ENCODE measurements around the gene MDM2. TPM values are rescaled to one million over a fixed set of nuclear protein-coding genes. Genes with fewer than 3 reads are reported as not detected.

The MDM2 gene
- polyA plus RNA-seq, 2 of the 4 experiments (the other 2 are of a cell fraction): 40.3 to 96.4 TPM

DNA sequence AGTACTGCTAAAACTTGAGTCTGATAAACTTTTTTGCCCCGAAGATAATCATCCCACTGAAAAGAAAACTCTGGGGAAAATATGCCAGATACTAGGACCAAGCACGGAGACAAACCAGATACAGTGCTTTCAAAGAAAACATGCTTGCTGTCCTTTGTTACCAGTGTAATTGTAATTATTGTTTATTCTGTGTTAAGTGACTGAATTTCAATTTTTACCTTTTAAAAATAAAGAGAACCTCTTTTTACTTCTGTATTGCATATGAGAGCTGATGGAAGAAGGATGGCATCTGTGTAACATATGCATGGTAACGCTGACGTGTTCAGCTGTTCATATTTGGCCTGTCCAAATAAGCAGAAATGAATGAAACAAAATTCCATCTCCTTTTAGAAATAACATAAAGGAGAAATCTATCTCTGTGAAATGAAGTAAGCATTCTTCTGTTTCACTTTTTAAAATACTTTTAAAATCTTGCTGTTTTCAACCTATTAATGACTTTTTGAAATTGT is 39.5 kb upstream of the MDM2 start (continued):
- TF ChIP-seq, protein P1, sequence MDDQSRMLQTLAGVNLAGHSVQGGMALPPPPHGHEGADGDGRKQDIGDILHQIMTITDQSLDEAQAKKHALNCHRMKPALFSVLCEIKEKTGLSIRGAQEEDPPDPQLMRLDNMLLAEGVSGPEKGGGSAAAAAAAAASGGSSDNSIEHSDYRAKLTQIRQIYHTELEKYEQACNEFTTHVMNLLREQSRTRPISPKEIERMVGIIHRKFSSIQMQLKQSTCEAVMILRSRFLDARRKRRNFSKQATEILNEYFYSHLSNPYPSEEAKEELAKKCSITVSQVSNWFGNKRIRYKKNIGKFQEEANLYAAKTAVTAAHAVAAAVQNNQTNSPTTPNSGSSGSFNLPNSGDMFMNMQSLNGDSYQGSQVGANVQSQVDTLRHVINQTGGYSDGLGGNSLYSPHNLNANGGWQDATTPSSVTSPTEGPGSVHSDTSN (IDR thresholded peaks at IDR 0.05): no peak
- TF ChIP-seq, protein P2, sequence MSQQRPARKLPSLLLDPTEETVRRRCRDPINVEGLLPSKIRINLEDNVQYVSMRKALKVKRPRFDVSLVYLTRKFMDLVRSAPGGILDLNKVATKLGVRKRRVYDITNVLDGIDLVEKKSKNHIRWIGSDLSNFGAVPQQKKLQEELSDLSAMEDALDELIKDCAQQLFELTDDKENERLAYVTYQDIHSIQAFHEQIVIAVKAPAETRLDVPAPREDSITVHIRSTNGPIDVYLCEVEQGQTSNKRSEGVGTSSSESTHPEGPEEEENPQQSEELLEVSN (IDR thresholded peaks at IDR 0.05; ENCODE audit: borderline replicate concordance, low read depth): no peak
- TF ChIP-seq HES2 (IDR thresholded peaks at IDR 0.05) (no peak), HEYL (CRISPR knock-in tag; IDR thresholded peaks at IDR 0.05) (no peak), BHLHE40 (IDR thresholded peaks at IDR 0.05; ENCODE audit: low read depth, low read length) (no peak), RCOR1 (IDR thresholded peaks at IDR 0.05; ENCODE audit: low read depth, low read length) (no peak)

- ATAC-seq (no peak), FAIRE-seq (no peak)
- WGBS (ENCODE audit: missing lambda C conversion rate): 68% methylated on average over 1 of the region's 1 CpG
Measured at GRCh38 chr12:68769941-68770340, 38.0 kb upstream of the MDM2 start.

GRCh38 chr12:68771223-68771925 is 36.6 kb upstream of the MDM2 start:
- ATAC-seq (no peak), DNase-seq (ENCODE audit: low read depth in 1 of 2, low spot score in 1 of 2) (no peak), FAIRE-seq (no peak)
- Histone ChIP-seq H3K4me2 (no peak overlapping the region), H3K27ac (no peak overlapping the region), H3K4me1 (no peaks in the 10 kb centered on the region), H3K4me3 (no peak overlapping the region), H3K9me3 (no peaks in the 10 kb centered on the region)
- WGBS (ENCODE audit: missing lambda C conversion rate): 80% methylated on average over 5 of the region's 5 CpGs
- POLR2A ChIA-PET: no interaction called here
- CTCF ChIA-PET: interaction anchor here (0.5 to 1.6 kb wide), 3 partner anchors 10 to 166 kb away, joined by 4 to 5 read pairs (median 5); no protein-coding TSS in a partner anchor
- TF ChIP-seq HDAC2 (IDR thresholded peaks at IDR 0.05): no peak
- TF ChIP-seq ATOH8 (CRISPR knock-in tag; IDR thresholded peaks at IDR 0.05; ENCODE audit: low read depth): no peak
- no peak for TF ChIP-seq GATA3 (IDR thresholded peaks at IDR 0.05; ENCODE audit: borderline replicate concordance)
- no peak for TF ChIP-seq MAFK (IDR thresholded peaks at IDR 0.05; ENCODE audit: partially characterized antibody)
- TF ChIP-seq HOXB13 (CRISPR knock-in tag; IDR thresholded peaks at IDR 0.05; ENCODE audit: low read depth): no peak
- no peak for TF ChIP-seq SMC3 (IDR thresholded peaks at IDR 0.05)
- no peak for TF ChIP-seq POLR2AphosphoS2 (conservative IDR thresholded peaks at IDR 0.05; ENCODE audit: low read length)
- TF ChIP-seq BCL3 (IDR thresholded peaks at IDR 0.05): no peak
- TF ChIP-seq, protein P3, sequence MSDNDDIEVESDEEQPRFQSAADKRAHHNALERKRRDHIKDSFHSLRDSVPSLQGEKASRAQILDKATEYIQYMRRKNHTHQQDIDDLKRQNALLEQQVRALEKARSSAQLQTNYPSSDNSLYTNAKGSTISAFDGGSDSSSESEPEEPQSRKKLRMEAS (IDR thresholded peaks at IDR 0.05): no peak
- TF ChIP-seq EP300 (IDR thresholded peaks at IDR 0.05): no peak
- no peak for TF ChIP-seq RCOR1 (IDR thresholded peaks at IDR 0.05; ENCODE audit: low read depth, low read length)
- no peak for TF ChIP-seq HES2 (IDR thresholded peaks at IDR 0.05)
- TF ChIP-seq NR3C1 (IDR thresholded peaks at IDR 0.05): no peak
- TF ChIP-seq POLR2A (IDR thresholded peaks at IDR 0.05; ENCODE audit: low read length): no peak

More at GRCh38 chr12:68769941-68770340, 38.0 kb upstream of the MDM2 start:
- DNase-seq (ENCODE audit: low read depth in 1 of 2, low spot score in 1 of 2): no peak
- POLR2A ChIA-PET: no interaction called here
- no peak for TF ChIP-seq CHD2 (IDR thresholded peaks at IDR 0.05; ENCODE audit: low read length, partially characterized antibody)
- no peak for TF ChIP-seq NPAS2 (CRISPR knock-in tag; IDR thresholded peaks at IDR 0.05; ENCODE audit: borderline replicate concordance)
- no peak for TF ChIP-seq RCOR1 (IDR thresholded peaks at IDR 0.05; ENCODE audit: low read depth, low read length)
- TF ChIP-seq, protein P4, sequence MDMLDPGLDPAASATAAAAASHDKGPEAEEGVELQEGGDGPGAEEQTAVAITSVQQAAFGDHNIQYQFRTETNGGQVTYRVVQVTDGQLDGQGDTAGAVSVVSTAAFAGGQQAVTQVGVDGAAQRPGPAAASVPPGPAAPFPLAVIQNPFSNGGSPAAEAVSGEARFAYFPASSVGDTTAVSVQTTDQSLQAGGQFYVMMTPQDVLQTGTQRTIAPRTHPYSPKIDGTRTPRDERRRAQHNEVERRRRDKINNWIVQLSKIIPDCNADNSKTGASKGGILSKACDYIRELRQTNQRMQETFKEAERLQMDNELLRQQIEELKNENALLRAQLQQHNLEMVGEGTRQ (IDR thresholded peaks at IDR 0.05): no peak
- TF ChIP-seq HMGXB4 (CRISPR knock-in tag; IDR thresholded peaks at IDR 0.05; ENCODE audit: borderline replicate concordance): no peak
- no peak for TF ChIP-seq SREBF2 (IDR thresholded peaks at IDR 0.05)
- no peak for TF ChIP-seq POLR2AphosphoS2 (conservative IDR thresholded peaks at IDR 0.05; ENCODE audit: low read length)
- TF ChIP-seq RAD21 (conservative IDR thresholded peaks at IDR 0.05 in 1 of 2, IDR thresholded peaks at IDR 0.05 in 1 of 2): no peak
- TF ChIP-seq FOXS1 (CRISPR knock-in tag; IDR thresholded peaks at IDR 0.05): no peak
- no peak for TF ChIP-seq RFX5 (IDR thresholded peaks at IDR 0.05)
- TF ChIP-seq EP300 (IDR thresholded peaks at IDR 0.05): no peak
- TF ChIP-seq HOXB5 (CRISPR knock-in tag; IDR thresholded peaks at IDR 0.05): no peak
- TF ChIP-seq MAFK (IDR thresholded peaks at IDR 0.05; ENCODE audit: partially characterized antibody): no peak
- no peak for TF ChIP-seq POLR2A (IDR thresholded peaks at IDR 0.05; ENCODE audit: low read length)
- TF ChIP-seq ZNF302 (CRISPR knock-in tag; IDR thresholded peaks at IDR 0.05): no peak
- TF ChIP-seq MYC (IDR thresholded peaks at IDR 0.05; ENCODE audit: borderline replicate concordance, low read length): no peak
- no peak overlapping the region for H3K4me2 ChIP-seq
- CTCF ChIA-PET: interaction anchor here (1.0 kb wide), 1 partner anchor 18 kb away, joined by 3 read pairs; no protein-coding TSS in a partner anchor
- no peaks in the 10 kb centered on the region for H3K4me1 ChIP-seq
- no peak overlapping the region for H3K27ac ChIP-seq
- no peaks in the 10 kb centered on the region for H3K9me3 ChIP-seq
- no peak overlapping the region for H3K4me3 ChIP-seq
